Caki2 (cell line): Measurements from ENCODE around the gene CDH16. TPM values are rescaled to one million over a fixed set of nuclear protein-coding genes. Genes with fewer than 3 reads are reported as not detected.
A peak's percentile ranks its signal among the peaks of the same experiment; 100 is the strongest.
"Not testable (repeated sequence)": the region's sequence is repeated elsewhere in the genome, so short reads cannot be mapped to it uniquely, and the experiment has no call there.

Experiments
- DNase-seq: peaks from one replicate; pipeline ENCODE4 v3.0.0-alpha.2; 2015; ENCODE audit warnings: low read depth
- in situ Hi-C: cut with HindIII; loops from 2 replicates; pipeline ENCODE4 v1.10.0; 2016; ENCODE audit warnings: low sequenced_read_pairs, low pct_unique_long_range_greater_than_20kb, mixed read lengths
- total RNA-seq: library from RNA; depleted of rRNA; stranded (reverse); fragments of >200 nt; shearing (Covaris generic); gene quantifications from 2 replicates; pipeline ENCODE4 v1.2.3, GENCODE V29; 2014; ENCODE audit warnings: low replicate concordance

Gene CDH16
- total RNA-seq, 1 experiment from 2014 or later, result 56.1 TPM

- in situ Hi-C loops, result no loop called here
- DNase-seq, result no peak
These were observed 29.8 kb downstream of the CDH16 start for GRCh38 chr16:66888647-66889615.

DNA sequence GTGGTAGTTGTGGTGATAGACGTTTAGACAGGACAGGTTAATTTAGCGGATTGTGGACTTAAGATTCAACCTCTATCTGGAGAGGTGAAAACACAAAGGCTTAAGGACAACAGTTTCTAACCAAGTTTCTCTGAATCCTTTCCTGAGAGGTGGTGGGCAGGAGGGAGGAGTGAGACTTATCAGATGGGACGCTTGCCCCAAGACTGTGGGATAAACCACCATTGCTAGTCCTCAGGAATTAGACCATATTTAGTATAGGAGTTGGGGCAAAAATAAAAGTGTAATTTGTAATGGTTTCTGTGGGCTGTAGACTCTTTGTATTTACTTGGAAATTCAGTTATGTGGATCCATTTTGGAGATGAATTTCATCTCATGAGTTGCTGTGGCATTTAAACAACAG is 31.8 kb downstream of the CDH16 start:
- in situ Hi-C loops, result no loop called here

DNA sequence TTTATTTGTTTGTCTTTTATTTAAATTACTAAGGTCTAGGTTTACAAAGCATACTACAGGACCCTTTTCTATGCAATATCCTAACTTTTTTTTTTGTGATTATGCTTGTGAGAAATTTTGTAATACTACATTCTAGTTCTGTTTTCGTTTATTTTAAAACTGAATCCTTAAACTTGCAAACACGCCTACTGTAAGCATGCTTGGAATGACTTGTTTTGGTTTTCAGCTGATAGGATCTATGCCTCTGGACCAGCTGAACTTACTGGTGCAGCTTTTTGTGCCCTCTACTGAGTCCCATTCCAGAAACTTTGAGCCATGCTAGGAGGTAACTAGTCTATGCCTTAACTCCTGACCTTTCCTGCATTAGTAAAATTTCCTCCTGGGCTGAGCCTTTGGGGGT is 32.4 kb downstream of the CDH16 start:
- no peak for DNase-seq
- in situ Hi-C loops, result no loop called here

More for the DNA sequence above, 31.8 kb downstream of the CDH16 start:
- DNase-seq, result no peak

DNA sequence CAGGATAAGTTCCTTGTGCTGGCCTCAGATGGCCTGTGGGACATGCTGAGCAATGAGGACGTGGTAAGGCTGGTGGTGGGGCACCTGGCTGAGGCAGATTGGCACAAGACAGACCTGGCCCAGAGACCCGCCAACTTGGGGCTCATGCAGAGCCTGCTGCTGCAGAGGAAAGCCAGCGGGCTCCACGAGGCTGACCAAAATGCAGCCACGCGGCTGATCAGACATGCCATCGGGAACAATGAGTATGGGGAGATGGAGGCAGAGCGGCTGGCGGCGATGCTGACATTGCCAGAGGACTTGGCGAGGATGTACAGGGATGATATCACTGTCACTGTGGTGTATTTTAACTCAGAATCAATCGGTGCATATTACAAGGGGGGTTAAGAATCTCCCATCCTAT is 33.2 kb downstream of the CDH16 start:
- no peak for DNase-seq
- in situ Hi-C loops, result no loop called here

- in situ Hi-C loops, result no loop called here
- no peak for DNase-seq
These were observed 36.0 kb downstream of the CDH16 start for GRCh38 chr16:66882702-66883101.

- no peak for DNase-seq
- in situ Hi-C loops, result no loop called here
These were observed 36.6 kb downstream of the CDH16 start for GRCh38 chr16:66881964-66882508.

DNA sequence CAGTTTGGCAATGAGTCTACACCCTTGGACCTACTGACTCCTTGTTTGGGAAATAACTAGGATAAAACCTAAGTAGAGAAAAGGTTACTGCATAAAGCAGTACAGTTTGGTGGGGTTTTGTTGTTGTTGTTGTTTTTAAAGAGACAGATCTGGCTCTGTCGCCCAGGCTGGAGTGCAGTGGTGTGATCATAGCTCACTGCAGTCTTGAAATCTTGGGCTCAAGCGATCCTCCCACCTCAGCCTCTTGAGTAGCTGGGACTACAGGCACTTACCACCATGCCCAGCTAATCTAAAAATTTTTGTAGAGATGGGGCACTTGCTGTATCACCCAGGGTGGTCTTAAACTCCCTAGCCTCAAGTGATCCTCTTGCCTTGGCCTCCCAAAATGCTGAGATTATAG is 37.1 kb downstream of the CDH16 start:
- in situ Hi-C loops, result no loop called here

GRCh38 chr16:66881014-66881417 is 37.7 kb downstream of the CDH16 start:
- in situ Hi-C loops, result no loop called here
- DNase-seq, result no peak

More for the DNA sequence above, 37.1 kb downstream of the CDH16 start:
- DNase-seq, result no peak

DNA sequence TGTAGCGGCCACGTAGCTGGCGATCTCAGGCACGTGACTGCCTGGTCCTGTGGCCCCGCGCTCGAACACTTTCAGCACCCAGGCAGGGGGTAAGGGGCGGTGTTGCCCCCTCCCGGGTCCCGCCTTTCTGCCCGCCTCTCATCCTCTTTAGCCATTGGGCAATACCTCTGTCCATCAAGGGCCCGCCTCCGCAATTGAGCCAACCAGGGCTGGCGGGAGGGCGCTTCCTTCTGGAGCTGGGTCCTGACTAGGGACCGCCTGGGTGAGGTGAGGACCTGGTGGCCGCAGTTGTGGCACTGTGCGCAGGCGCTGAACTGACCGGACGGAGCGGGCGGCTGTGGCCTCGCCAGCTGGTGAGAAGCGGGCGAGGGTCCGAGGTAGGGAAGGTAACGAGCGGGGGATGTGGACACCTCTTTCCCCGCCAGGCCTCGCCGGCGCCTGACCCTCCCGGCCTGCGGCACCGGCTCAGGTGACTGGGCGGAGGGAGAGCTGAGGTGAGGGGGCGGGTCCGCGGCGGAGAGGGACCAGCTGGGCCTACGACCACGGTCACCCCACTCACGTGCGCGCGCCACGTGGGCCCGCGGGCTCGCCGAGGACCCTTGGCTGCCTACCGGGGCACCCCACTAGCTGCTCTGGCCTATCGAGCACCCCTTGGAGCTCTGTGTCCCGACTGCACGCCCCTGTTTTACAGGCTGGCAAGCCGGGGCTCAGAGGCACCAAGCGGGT is 38.2 kb downstream of the CDH16 start, which contains the start of gene PDP2:
Gene PDP2, plus strand, starts transcription at position 228 of the 726 bp plus-strand sequence. CDS start 3,770 bp downstream, outside the sequence.
- DNase-seq, result peak; percentile 96
- in situ Hi-C loops, result no loop called here

- in situ Hi-C loops, result no loop called here
- DNase-seq, result no peak
These were observed 40.6 kb downstream of the CDH16 start for GRCh38 chr16:66878067-66878466.

DNA sequence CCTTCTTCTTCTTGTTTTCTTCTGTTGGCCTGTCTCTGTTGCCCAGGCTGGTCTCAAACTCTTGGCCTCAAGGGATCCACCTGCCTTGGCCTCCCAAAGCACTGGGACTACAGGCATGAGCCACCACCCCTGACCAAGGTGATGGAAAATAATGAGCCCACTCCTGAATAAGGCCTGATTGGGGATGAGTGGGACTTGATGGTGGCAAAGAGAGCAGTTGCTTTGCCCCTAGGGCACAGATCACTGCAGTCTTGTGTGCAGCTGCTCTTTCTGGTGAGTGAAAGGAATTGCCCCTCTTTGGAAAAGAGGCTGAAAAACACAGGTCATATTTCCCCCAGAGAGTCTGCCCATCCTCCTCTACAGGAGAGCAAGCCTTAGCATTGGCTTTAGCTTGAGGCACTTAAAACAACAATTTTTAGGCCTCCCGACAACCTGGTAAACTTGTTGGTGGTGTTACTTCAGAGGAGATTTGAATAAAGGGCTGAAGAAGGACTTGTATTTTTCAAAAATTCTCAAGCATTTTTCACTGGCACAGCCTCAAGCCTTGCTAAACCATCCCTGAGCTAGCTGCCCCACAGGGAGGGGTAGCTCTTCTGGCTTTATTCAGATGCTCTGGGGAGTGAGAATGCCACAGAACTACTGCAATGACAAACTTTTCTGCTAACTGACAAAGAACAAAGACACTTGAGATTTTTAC is 44.5 kb downstream of the CDH16 start:
- in situ Hi-C loops, result no loop called here
- peak; percentile 74 for DNase-seq

DNA sequence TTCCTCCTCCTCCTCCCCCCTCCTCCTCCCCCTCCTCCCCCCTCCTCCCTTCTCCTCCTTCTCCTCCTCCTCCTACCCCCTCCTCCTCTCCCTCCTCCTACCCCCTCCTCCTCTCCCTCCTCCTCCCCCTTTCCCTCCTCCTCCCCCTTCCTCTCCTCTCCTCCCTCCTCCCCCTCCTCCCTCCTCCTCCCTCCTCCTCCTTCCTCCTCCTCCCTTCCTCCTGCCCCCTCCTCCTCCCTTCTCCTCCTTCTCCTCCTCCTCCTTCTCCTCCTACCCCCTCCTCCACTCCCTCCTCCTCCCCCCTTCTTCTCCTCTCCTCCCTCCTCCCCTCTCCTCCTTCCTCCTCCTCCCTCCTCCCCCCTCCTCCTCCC is 45.0 kb downstream of the CDH16 start:
- no peak for DNase-seq
- in situ Hi-C loops, result no loop called here

DNA sequence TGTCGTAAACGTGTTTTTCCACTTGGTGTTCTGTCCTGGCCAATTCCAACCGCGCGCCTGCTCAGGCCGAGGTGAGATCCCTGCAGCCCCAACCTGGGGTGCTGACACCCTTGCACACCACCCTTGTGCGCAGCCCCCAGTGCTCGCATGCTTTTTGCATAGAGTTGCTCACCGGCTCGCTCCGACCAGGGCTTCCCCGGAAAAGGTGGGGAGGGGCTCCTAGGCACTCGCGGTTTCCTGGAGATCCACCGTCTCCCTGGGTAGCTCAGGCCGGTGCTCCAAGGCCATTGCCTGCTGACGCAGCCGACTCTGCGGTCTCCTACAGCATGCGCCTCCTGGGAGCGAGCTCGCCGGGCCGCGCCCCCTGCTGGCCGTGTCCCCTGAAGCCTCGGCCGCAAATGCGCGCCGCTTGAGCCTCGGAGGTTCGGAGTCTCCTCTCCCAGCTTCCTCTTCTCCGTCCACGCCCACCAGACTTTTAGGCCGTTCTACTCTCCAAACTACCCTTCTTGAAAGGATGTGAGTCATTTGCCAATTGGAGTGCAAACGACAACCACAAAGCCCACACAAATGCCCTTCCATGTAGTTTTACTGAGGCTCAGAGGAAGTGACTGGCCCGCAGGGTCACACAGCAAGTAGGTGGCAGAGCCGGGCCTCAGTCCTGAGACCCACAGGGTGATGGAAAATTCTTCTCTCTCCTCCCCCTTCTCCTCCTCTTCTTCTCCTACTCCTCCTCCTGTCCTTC is 45.6 kb downstream of the CDH16 start:
- in situ Hi-C loops, result no loop called here
- DNase-seq, result peak; percentile 97

DNA sequence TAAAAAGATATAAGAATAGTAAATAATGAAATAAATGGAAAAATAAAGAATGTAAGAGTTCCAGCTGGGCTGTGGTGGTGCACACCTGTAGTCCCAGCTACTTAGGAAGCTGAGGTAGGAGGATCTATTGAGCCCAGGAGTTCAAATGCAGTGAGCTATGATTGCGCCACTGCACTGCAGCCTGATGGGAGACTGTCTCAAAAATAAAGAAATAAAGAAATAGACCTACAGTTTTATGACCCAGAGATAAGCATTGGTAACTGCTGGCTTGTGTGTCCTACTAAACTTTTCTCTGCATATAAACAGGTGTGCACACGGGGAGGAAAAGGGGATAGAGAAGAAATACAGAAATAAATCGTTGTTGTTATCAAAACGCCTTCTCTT is 46.1 kb downstream of the CDH16 start:
- DNase-seq, result no peak
- in situ Hi-C loops, result no loop called here

- DNase-seq, result no peak
- in situ Hi-C loops, result no loop called here
These were observed 46.8 kb downstream of the CDH16 start for GRCh38 chr16:66871840-66872239.

- DNase-seq, in situ Hi-C loops: not testable (repeated sequence)
These were observed 47.3 kb downstream of the CDH16 start for GRCh38 chr16:66871363-66871762.

DNA sequence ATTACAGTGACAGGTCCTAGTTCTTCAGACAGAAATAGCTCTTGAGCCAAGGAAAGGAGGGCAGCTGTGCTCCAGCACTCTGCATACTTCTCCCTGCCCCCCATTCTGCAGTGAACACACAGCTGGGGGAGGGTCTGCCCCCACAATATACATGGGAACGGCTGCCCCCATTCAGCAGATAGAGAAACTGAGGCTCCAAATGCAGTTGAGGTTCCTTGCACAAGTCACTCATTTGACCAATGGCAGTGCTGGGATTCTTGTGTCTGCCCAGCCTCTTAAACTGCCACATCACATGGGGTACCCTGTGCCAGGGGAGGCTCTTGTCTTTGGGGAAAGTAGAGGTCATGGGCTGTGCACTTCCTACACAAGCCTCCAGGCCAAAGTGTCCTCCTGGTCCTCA is 49.3 kb downstream of the CDH16 start:
- in situ Hi-C loops, result no loop called here
- DNase-seq, result no peak

DNA sequence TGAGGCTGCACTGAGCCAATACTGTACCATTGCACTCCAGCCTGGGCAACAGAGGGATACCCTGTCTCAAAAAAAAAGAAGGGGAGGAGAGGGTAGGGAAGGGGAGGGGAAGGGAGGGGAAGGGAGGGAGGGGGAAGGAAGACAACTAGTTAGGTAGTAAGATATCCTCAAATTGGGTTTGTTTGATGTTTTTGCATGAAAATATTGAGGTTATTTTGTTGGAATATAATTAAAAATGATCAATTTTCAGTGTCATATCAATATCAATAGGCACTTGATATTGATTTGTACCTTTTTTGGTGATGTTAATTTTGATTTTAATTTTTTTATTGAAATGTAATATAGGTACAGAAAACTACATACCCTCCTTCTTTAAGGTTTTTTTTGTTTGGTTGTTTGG is 55.0 kb downstream of the CDH16 start:
- in situ Hi-C loops, result no loop called here
- DNase-seq, result no peak
